GM23338 (cell line): ENCODE results near the gene SPATS2. TPM values are rescaled to one million over a fixed set of nuclear protein-coding genes. Genes with fewer than 3 reads are reported as not detected.
A peak's percentile ranks its signal among the peaks of the same experiment; 100 is the strongest.

ENCODE experiments used
- ATAC-seq: fragments of 200-7000 bp; cut with Tn5 transposase; 3 replicates; pipeline ENCODE4 v1.9.1; 2020
- DNase-seq: peaks from one replicate; pipeline ENCODE4 v3.0.0-alpha.2; 2015; ENCODE audit warnings: low spot score
- H2AFZ ChIP-seq: fragments of 200-600 bp; sonication (generic); 2 replicates; pipeline ENCODE4 v1.8.0; 2016; ENCODE audit warnings: antibody characterized with exemption, mild to moderate bottlenecking, moderate library complexity
- H3F3A ChIP-seq: fragments of 200-600 bp; sonication (generic); replicated peaks from 2 replicates; pipeline ENCODE4 v1.8.0; 2017; ENCODE audit warnings: antibody characterized with exemption, mixed run types, low read depth
- H3K27ac ChIP-seq: fragments of 200-600 bp; sonication (generic); 2 replicates; pipeline ENCODE4 v1.6.1; 2016; ENCODE audit warnings: low read depth
- H3K27me3 ChIP-seq: fragments of 200-600 bp; sonication (generic); 2 replicates; pipeline ENCODE4 v1.8.0; 2016; ENCODE audit warnings: mild to moderate bottlenecking, mixed run types, moderate library complexity; ENCODE audit not compliant: insufficient read depth
- H3K36me3 ChIP-seq: fragments of 200-600 bp; sonication (generic); 2 replicates; pipeline ENCODE4 v1.8.0; 2016; ENCODE audit warnings: mild to moderate bottlenecking; ENCODE audit not compliant: insufficient read depth
- H3K4me1 ChIP-seq: fragments of 200-600 bp; sonication (generic); 2 replicates; pipeline ENCODE4 v1.8.0; 2016; ENCODE audit warnings: mild to moderate bottlenecking, moderate library complexity; ENCODE audit not compliant: insufficient read depth
- H3K4me2 ChIP-seq: fragments of 200-600 bp; sonication (generic); 2 replicates; pipeline ENCODE4 v1.7.1; 2017; ENCODE audit warnings: mixed run types
- H3K4me3 ChIP-seq: fragments of 200-600 bp; sonication (generic); 2 replicates; pipeline ENCODE4 v1.6.1; 2016; ENCODE audit warnings: mixed run types
- H3K79me2 ChIP-seq: fragments of 200-600 bp; sonication (generic); replicated peaks from 2 replicates; pipeline ENCODE4 v1.8.0; 2017; ENCODE audit warnings: mild to moderate bottlenecking; ENCODE audit not compliant: insufficient read depth
- H3K9me2 ChIP-seq: fragments of 200-600 bp; sonication (generic); 2 replicates; pipeline ENCODE4 v1.8.0; 2017; ENCODE audit not compliant: insufficient read depth
- H4K20me1 ChIP-seq: fragments of 200-600 bp; sonication (generic); replicated peaks from 2 replicates; pipeline ENCODE4 v1.8.0; 2017; ENCODE audit warnings: mild to moderate bottlenecking; ENCODE audit not compliant: insufficient read depth
- H3K27ac Mint-ChIP-seq: 2 replicates; pipeline ENCODE4 v1.8.0; 2020; ENCODE audit warnings: inconsistent platforms, mild to moderate bottlenecking, moderate library complexity, mixed read lengths
- H3K27me3 Mint-ChIP-seq: 3 replicates; pipeline ENCODE4 v1.8.0; 2022; ENCODE audit warnings: low read depth, mild to moderate bottlenecking, moderate library complexity, mixed read lengths, inconsistent platforms; ENCODE audit not compliant: insufficient read depth, poor library complexity
- H3K36me3 Mint-ChIP-seq: 3 replicates; pipeline ENCODE4 v1.8.0; 2021; ENCODE audit warnings: low read depth, mild to moderate bottlenecking, inconsistent platforms, moderate library complexity, mixed read lengths
- H3K4me1 Mint-ChIP-seq: 3 replicates; pipeline ENCODE4 v1.8.0; 2020; ENCODE audit warnings: mild to moderate bottlenecking, inconsistent platforms, mixed read lengths
- H3K4me3 Mint-ChIP-seq: 3 replicates; pipeline ENCODE4 v1.8.0; 2021; ENCODE audit warnings: moderate library complexity, mild to moderate bottlenecking, inconsistent platforms, mixed read lengths
- H3K9me3 Mint-ChIP-seq: 3 replicates; pipeline ENCODE4 v1.8.0; 2020; ENCODE audit warnings: moderate library complexity, mild to moderate bottlenecking, inconsistent platforms, mixed read lengths
- CREB1 ChIP-seq: fragments of 250-450 bp; sonication (Bioruptor Pico); IDR thresholded peaks from 2 replicates; pipeline ENCODE4 v1.5.0; 2020; ENCODE audit warnings: low read depth, mild to moderate bottlenecking, moderate library complexity
- EZH2 ChIP-seq: fragments of 200-600 bp; sonication (generic); IDR thresholded peaks from one replicate; pipeline ENCODE4 v1.8.0; 2017; ENCODE audit warnings: antibody characterized with exemption, mild to moderate bottlenecking, low read depth; ENCODE audit not compliant: unreplicated experiment
- EZH2phosphoT487 ChIP-seq: fragments of 200-600 bp; sonication (generic); IDR thresholded peaks from one replicate; pipeline ENCODE4 v1.8.1; 2018; ENCODE audit warnings: antibody characterized with exemption; ENCODE audit not compliant: unreplicated experiment
- JUNB ChIP-seq: IDR thresholded peaks from one replicate; pipeline ENCODE4 v1.6.1; 2016; ENCODE audit warnings: antibody characterized with exemption; ENCODE audit not compliant: unreplicated experiment
- NANOG ChIP-seq: IDR thresholded peaks from 2 replicates; pipeline ENCODE4 v1.6.1; 2016; ENCODE audit warnings: antibody characterized with exemption, borderline replicate concordance
- POLR2AphosphoS5 ChIP-seq: IDR thresholded peaks from 2 replicates; pipeline ENCODE4 v1.6.1; 2016; ENCODE audit warnings: antibody characterized with exemption, low read depth
- STAT1 ChIP-seq: IDR thresholded peaks from one replicate; pipeline ENCODE4 v1.6.1; 2016; ENCODE audit warnings: antibody characterized with exemption; ENCODE audit not compliant: unreplicated experiment
- ZNF114 ChIP-seq: fragments of 250-450 bp; sonication (Bioruptor Pico); IDR thresholded peaks from 2 replicates; pipeline ENCODE4 v1.5.0; 2020; ENCODE audit warnings: mild to moderate bottlenecking, moderate library complexity
- ZNF331 ChIP-seq: fragments of 250-450 bp; sonication (Bioruptor Pico); IDR thresholded peaks from 2 replicates; pipeline ENCODE4 v1.5.0; 2020; ENCODE audit warnings: low read depth, mild to moderate bottlenecking, moderate library complexity
- polyA plus RNA-seq: library from polyadenylated mRNA; unstranded; fragments of >200 nt; fragmentation: Nextera tagmentation; extraction: Ambion mirVana; gene quantifications from 2 replicates; pipeline ENCODE4 v1.2.1, GENCODE V29; 2016
- total RNA-seq: library from RNA; depleted of rRNA; stranded (reverse); fragments of >200 nt; shearing (Covaris generic); gene quantifications from 2 replicates; pipeline ENCODE4 v1.2.3, GENCODE V29; 2014
- TF ChIP-seq, protein P1 (sequence below), 2 experiments: fragments of 200-600 bp in 1 of 2; sonication (generic) in 1 of 2; conservative IDR thresholded peaks; 2 replicates each; pipeline versions ENCODE4 v1.5.1 to v1.6.1; 2016 to 2017; ENCODE audit warnings: antibody characterized with exemption in 2 of 2, low read depth in 2 of 2, mild to moderate bottlenecking in 2 of 2, moderate library complexity in 1 of 2
- TF ChIP-seq, protein P2 (sequence below): IDR thresholded peaks from one replicate; pipeline ENCODE4 v1.6.1; 2018; ENCODE audit warnings: antibody characterized with exemption; ENCODE audit not compliant: unreplicated experiment

SPATS2 gene
- total and polyA plus RNA-seq, 2 experiments from 2014 or later = 20.6 to 61.0 TPM

DNA sequence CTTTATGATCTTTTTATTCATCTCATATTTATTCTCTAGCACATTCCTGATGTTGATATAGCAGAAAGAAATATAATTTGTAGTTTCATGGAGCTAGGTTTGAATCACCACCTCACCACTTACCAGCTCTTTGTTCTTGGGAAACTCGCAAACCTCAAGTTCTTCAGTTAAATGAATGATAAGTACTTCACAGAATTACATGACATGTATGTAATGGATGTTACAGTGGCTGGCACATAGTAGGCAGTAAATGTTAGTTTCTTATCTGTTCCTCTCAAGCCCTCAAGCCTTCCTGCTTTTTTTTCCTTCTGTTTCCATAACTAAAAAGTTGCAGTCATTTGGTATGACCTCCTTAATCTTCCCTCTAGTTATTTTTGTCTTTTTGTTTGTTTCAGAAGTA is 54.9 kb downstream of the SPATS2 start:
- Histone ChIP-seq H4K20me1 (no peaks in the 10 kb centered on the region), H3F3A (no peaks in the 10 kb centered on the region), H3K9me2 (no peaks in the 10 kb centered on the region), H3K27me3 (no peaks in the 10 kb centered on the region), H3K4me1 (peaks cover 8% of the 10 kb centered on the region; the same call in 1 of the 2 replicates), H3K27ac (no peak overlapping the region), H2AFZ (no peak overlapping the region), H3K36me3 (no peaks in the 10 kb centered on the region), H3K4me3 (no peak overlapping the region), H3K79me2 (no peaks in the 10 kb centered on the region), H3K4me2 (no peak overlapping the region)
- DNase-seq = no peak
- Mint-ChIP-seq H3K9me3 (peaks cover 3% of the 10 kb centered on the region; the same call in 1 of the 3 replicates), H3K4me3 (no peak overlapping the region), H3K27ac (no peak overlapping the region), H3K4me1 (peaks cover 6% of the 10 kb centered on the region; the same call in 2 of the 3 replicates), H3K27me3 (no peaks in the 10 kb centered on the region), H3K36me3 (peaks cover 24% of the 10 kb centered on the region; the same call in 2 of the 3 replicates)
- ATAC-seq = no peak
- TF ChIP-seq EZH2 (no peak), EZH2phosphoT487 (no peak), NANOG (no peak)

DNA sequence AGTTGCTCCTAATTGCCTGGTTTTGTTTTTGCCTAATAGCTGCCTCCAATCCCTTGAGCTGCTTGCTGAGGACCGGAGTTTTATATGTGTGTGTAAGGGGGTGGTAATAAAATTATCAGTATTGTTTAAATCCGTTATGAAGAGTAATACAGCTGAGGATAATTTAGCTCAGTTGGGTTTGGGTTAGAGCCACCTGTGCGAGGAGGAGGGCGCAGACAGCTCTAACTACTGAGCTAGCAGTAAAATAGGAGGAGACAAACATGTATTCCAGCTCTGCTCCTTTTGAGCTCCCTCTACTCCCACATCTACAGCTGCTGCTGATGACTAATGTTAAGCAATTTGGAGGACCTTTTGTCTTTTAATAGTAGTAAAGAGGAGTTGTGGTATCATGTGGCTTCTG is 61.5 kb downstream of the SPATS2 start:
- no peaks in the 10 kb centered on the region for H3K36me3 ChIP-seq
- peaks cover 24% of the 10 kb centered on the region; the same call in 2 of the 3 replicates for H3K36me3 Mint-ChIP-seq
- H3K9me2 ChIP-seq = no peaks in the 10 kb centered on the region
- no peak overlapping the region for H3K27ac ChIP-seq
- H3K4me3 Mint-ChIP-seq = no peak overlapping the region
- H3K9me3 Mint-ChIP-seq = peaks cover 3% of the 10 kb centered on the region; the same call in 1 of the 3 replicates
- no peak overlapping the region for H3K4me2 ChIP-seq
- H3K79me2 ChIP-seq = 0 out of 2 replicates have a peak, but pooled peaks cover 5% of the 10 kb centered on the region
- H3K27me3 ChIP-seq = no peaks in the 10 kb centered on the region
- ATAC-seq = peak; percentile 76
- no peak overlapping the region for H3K4me3 ChIP-seq
- H3F3A ChIP-seq = no peaks in the 10 kb centered on the region
- DNase-seq = no peak
- no peak overlapping the region for H3K27ac Mint-ChIP-seq
- H4K20me1 ChIP-seq = no peaks in the 10 kb centered on the region; the same call in 1 of the 2 replicates
- H3K4me1 ChIP-seq = peaks cover 7% of the 10 kb centered on the region; the same call in 1 of the 2 replicates
- peaks cover 9% of the 10 kb centered on the region; the same call in 2 of the 3 replicates for H3K4me1 Mint-ChIP-seq
- no peak overlapping the region for H2AFZ ChIP-seq
- peaks cover 3% of the 10 kb centered on the region for H3K27me3 Mint-ChIP-seq
- TF ChIP-seq NANOG (no peak), POLR2AphosphoS5 (no peak), CREB1 (CRISPR knock-in tag) (no peak), ZNF331 (no peak), JUNB (no peak), STAT1 (no peak), EZH2 (no peak), EZH2phosphoT487 (no peak), ZNF114 (no peak)
- TF ChIP-seq, protein P1, sequence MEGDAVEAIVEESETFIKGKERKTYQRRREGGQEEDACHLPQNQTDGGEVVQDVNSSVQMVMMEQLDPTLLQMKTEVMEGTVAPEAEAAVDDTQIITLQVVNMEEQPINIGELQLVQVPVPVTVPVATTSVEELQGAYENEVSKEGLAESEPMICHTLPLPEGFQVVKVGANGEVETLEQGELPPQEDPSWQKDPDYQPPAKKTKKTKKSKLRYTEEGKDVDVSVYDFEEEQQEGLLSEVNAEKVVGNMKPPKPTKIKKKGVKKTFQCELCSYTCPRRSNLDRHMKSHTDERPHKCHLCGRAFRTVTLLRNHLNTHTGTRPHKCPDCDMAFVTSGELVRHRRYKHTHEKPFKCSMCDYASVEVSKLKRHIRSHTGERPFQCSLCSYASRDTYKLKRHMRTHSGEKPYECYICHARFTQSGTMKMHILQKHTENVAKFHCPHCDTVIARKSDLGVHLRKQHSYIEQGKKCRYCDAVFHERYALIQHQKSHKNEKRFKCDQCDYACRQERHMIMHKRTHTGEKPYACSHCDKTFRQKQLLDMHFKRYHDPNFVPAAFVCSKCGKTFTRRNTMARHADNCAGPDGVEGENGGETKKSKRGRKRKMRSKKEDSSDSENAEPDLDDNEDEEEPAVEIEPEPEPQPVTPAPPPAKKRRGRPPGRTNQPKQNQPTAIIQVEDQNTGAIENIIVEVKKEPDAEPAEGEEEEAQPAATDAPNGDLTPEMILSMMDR (conservative IDR thresholded peaks at IDR 0.05; ENCODE audit: low read depth in 2 of 2) = no peak
- TF ChIP-seq, protein P2, sequence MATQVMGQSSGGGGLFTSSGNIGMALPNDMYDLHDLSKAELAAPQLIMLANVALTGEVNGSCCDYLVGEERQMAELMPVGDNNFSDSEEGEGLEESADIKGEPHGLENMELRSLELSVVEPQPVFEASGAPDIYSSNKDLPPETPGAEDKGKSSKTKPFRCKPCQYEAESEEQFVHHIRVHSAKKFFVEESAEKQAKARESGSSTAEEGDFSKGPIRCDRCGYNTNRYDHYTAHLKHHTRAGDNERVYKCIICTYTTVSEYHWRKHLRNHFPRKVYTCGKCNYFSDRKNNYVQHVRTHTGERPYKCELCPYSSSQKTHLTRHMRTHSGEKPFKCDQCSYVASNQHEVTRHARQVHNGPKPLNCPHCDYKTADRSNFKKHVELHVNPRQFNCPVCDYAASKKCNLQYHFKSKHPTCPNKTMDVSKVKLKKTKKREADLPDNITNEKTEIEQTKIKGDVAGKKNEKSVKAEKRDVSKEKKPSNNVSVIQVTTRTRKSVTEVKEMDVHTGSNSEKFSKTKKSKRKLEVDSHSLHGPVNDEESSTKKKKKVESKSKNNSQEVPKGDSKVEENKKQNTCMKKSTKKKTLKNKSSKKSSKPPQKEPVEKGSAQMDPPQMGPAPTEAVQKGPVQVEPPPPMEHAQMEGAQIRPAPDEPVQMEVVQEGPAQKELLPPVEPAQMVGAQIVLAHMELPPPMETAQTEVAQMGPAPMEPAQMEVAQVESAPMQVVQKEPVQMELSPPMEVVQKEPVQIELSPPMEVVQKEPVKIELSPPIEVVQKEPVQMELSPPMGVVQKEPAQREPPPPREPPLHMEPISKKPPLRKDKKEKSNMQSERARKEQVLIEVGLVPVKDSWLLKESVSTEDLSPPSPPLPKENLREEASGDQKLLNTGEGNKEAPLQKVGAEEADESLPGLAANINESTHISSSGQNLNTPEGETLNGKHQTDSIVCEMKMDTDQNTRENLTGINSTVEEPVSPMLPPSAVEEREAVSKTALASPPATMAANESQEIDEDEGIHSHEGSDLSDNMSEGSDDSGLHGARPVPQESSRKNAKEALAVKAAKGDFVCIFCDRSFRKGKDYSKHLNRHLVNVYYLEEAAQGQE = no peak
